CD4-positive, alpha-beta T cell treated with Interleukin-6 at 100 ng/mL for 8 hours (primary cell): ENCODE results near the gene SPATA31C2.
"Not testable (repeated sequence)": the region's sequence is repeated elsewhere in the genome, so short reads cannot be mapped to it uniquely, and the experiment has no call there.

Source experiments
- DNase-seq: peaks from one replicate; pipeline ENCODE4 v3.0.0-alpha.2; 2020; ENCODE audit warnings: mixed read lengths, low spot score

The SPATA31C2 gene

DNA sequence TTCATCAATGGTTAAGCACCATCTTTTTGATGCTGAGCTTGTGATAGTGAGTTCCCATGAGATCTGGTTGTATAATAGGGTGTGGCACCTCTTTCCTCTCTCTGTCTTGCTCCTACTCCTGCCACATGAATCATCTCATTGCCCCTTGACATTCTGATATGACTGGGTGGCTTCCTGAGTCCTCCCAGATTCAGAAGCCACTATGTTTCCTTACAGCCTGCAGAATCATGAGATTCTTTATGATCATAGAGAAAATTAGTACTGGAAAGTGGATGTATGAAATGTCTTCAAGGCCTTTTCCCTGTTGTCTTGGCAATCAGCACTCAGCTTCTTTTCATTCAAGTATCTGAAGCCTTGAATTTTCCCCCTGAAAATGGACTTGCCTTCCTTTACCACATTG lies 14.9 kb downstream of the SPATA31C2 start:
- DNase-seq = not testable (repeated sequence)

DNA sequence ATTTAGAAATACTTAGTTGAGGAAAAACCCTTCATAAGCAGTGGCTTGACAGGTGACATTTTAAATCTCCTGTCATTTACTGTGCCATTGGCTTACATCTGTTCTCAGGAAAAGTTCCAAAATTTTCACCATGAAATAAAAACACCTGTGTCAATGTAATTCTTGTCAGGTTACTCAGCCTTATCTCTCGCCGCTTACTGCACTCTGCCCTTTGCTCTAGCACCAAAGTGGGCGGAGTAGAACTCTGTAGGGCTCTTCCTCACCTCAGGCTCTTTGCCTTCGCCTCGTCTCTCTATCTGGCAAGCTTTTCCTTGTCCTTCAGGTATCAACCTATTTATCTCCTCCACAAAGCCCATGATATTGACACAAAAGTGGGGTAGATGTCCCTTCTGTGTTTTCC lies 20.2 kb downstream of the SPATA31C2 start:
- DNase-seq = not testable (repeated sequence)

DNA sequence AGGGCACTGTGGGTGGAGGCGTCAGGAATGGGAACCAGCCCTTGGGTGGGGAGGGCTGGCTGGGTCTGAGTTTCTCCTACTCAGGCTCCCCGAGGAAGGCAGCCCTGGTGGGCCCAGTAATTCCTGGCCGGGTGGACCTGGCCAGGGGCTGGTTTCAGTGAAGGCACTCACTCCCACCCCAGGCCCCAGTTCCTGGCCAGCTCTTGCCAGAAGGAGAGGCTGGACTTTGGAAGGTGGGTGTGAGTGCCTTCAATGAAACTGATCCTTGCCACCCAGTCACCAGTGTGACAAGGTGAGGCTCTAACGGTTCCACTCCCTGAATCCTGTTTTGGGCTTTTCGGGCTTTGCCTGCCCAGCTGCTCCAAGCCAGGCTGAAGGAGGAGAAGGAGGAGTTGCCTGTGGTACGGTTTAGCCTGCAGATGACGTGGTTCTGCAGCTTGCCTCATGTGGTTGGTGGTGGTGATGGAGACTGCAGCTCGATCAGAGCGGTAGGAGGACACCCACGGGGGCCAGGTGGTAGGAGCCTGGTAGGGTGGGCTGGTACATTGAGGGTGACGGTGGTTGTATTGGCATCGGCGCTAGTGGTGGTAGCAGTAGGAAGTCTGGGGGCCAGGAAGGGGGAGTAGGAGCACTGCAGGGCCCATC lies 23.2 kb downstream of the SPATA31C2 start:
- not testable (repeated sequence) for DNase-seq

DNA sequence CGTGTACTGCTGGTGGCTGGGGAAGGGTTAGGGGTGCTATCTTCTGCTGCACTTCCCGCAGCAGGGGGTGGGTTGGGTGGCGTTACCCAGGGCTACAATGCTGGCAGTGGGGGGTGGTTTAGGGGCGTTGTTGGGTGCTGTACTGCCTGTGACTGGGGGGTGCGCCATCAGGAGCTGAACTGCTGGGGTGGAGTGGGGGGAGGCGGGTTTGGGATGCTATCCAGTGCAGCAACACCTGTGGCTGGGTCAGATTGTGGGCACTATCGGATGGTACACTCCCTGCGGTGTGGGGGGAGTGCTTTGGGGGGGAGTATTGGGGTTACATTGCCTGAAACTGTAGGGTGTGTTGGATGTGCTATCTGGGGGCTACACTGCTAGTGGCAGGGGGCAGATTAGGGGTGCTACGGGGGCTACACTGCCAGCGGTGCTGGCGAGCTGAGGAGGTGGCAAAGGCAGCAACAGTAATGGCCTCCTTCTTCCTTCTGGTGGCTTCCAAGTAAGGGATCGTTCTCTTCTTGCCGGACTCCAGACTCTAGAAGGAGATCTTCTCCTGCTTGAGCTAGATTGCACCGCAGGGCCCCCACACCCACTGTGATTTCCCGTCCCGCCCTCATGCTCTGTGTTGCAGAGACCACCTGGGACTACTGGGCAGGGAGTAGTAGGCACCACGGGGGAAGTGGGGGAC lies 23.9 kb downstream of the SPATA31C2 start:
- not testable (repeated sequence) for DNase-seq

DNA sequence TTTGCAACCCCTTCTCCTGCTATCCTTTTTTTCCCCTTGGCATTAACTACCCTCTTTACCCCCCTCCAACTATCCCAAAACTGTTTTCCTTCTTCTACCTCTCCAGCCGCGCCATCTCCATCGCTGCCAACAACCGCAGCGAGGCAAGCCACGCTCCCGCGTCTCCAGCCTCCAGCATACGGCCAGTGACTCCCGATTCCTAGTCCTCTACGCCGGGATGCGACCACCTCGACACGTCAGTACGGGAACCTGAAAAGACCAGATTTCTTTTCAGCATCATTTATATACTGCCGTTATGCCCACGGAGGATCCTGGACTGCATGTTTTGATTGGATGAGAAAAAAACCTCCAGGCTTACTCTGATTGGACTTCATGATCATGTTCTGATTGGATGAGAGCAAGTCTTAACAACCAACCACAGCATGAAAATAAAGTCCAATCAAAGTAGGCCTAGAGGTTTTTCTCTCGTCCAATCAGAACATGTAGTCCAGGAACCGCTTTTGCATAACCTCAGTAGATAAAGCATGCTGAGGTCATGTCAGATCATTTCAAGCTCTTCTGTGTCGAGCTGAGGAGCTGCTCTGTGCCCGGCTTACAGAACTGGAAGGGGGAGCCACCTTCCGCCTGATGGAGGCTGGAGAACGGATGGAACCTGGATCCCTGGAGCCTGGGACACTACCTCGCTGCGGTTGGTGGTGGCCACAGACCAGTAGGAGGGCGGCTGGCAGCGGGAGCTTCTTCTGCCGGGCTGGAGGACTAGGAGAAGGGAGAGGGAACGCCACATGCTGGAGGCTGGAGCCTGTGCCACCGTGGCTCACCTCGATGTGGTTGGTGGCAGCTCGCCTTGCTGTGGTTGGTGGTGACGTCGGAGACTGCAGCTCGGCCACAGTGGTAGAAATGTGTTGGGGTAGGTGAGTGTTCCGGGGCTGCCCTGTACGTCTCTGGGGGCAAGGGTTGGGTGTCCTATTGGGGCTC lies 24.8 kb downstream of the SPATA31C2 start:
- not testable (repeated sequence) for DNase-seq

DNA sequence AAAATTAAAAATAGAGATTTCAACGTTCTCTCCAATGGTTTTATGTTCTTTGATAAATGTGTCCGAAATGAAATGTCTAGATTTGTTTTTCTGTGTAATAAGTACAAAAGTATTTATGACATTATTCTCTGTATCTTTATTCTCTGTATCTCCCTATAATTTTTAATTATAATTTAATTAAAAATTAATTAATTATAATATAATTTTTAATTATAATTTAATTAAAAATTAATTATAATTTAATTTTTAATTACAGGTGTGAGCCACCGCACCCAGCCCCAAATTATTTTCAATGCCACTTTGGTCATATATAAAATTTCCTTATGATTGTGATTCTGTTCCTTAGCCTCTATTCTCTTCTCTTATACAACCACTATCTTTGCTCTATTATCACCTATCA lies 28.2 kb downstream of the SPATA31C2 start:
- DNase-seq = no peak

DNA sequence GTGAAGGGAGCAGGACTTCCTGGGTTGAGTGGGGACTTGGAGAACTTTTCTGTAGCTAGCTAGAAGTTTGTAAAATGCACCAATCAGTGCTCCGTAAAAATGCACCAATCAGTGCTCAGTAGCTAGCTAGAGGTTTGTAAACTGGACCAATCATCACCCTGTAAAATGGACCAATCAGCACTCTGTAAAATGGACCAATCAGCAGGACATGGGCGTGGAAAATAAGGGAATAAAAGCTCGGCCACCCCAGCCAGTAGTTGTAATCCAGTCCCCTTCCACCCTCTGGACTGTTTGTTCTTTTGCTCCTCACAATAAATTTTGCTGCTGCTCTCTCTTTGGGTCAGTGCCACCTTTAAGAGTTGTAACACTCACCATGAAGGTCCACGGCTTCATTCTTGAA lies 29.5 kb downstream of the SPATA31C2 start:
- no peak for DNase-seq

DNA sequence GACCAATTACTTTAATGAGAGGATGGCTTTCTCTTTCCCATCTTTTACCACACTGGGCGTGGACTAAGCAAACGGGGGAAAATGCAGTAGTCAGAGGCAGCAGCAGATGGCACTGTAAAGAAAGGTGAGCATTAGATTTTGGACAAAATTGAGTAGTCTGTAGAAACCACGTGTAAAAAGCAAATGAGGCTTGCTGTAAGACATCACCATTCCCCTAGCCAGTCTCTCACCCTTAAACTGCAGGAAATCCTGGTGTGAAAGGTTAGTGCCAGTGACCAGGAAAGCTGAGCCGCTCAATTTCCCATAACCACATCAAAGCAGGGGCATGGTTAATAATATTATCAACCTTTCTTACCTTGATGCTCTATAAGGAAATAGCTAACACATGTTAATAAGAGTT lies 31.8 kb downstream of the SPATA31C2 start:
- no peak for DNase-seq

DNA sequence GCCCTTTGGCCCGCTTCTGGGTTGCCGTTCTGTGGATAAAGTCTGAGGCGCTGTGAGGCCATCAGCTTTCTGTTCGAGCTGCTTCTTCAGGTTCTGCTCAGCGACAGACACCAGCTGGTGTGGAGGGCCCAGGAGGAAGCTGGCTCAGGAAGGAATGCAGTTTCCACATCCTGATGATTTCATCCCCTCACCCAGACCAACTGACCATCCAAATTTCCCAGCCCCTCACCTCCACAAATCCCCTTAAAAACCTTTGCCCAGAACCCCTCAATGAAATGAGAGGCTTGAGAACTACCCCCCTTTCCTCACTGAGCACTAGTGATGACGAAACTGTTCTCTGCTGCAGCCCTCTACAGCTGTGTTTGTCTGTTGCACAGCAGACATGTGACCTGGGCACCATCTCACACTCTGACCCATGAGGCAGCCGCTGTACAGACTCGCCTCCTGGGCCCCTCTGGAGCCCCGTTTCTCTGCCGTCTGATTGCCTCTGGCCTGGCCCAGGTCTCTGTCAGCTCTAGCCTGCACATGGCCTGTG lies 45.4 kb downstream of the SPATA31C2 start:
- no peak for DNase-seq

DNA sequence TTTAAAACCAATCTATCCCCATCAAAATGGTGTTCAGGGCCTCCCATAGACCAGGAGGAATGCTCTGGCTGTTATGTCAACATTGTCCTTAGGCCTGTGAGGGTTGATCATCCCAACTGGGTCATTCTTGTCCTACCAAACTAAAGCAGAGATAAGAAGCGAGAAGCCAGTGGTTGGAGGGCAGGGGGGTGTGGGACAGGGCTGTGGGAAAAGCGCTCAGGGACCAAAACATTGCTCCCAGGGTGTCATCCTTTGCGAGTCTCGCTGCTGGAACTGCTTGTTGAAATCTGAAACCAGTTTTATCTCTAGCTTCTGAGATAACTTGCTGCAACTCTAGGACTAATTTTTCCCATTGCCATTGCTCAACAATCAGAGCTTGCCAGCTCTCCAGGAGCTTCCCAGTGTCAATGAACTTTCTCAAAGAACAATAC lies 48.1 kb downstream of the SPATA31C2 start:
- no peak for DNase-seq

DNA sequence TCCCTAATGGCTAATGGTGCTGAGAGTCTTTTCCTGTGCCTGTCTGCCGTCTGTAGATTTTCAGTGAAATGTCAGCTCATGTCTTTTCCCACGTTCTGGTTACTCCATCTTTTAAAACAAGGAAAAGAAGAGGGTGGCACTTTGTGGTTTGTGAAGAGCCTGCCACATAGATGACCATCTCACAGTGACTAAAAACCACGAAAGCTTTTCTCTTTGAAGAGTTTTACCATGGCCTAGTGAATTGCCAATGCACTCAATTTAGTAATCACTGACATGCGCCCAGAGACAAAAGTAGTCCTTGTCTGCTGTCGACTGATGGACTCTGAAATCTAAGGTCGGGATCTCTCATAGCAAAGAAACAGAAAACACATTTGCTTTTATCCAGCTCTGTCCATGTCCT lies 50.4 kb downstream of the SPATA31C2 start:
- DNase-seq = no peak

DNA sequence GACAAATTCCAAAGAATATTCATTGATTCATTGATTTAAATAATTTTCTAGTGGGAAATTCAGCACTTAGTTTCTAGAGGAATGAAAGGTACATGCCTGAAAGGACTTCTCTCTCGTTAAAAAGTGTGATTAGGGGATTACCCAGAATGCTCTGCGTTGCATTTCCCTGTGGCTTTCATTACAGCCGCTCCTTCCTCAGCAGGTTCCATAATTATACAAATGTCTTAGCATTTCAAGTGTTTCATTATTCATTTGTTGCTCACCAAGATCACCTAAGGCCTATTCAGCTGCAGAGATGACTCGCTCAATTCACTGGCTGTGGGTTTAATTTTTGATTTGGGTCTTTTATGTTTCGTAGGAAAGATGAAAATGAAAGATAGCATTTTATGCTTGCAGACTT lies 52.8 kb downstream of the SPATA31C2 start:
- no peak for DNase-seq

DNA sequence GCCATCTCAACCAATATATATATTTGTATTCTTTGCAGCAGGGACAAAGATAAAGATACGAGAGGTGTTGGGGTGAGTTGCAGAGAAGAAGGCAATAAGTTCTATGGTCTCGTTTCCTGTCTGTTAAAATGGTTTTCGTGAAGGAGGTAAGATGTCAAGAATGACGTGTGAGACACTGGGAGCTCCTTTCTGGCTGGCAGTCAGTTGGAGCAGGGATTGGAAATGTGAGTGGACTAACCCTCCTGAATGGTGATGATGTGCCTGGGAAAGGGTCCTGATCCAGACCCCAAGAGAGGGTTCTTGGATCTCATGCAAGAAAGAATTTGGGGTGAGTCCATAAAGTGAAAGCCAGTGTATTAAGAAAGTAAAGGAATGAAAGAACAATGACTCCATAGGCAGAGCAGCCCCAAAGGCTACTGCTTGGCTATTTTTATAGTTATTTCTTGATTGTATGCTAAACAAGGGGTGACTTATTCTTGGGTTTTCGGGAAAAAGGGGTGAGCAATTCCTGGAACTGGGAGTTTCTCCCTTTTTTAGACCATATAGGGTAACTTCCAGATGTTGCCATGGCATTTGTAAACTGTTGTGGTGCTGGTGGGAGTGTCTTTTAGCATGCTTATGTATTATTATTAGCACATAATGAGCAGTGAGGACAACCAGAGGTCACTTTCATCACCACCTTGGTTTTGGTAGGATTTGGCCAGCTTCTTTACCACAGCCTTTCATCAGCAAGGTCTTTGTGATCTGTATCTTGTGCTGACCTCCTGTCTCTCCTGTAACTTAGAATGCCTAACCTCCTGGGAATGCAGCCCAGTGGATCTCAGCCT lies 53.7 kb downstream of the SPATA31C2 start:
- DNase-seq = no peak
